ENCODE results near the gene CCDC167. TPM values are rescaled to one million over a fixed set of nuclear protein-coding genes. Genes with fewer than 3 reads are reported as not detected.
A peak's percentile ranks its signal among the peaks of the same experiment; 100 is the strongest.
"Not testable (repeated sequence)": the region's sequence is repeated elsewhere in the genome, so short reads cannot be mapped to it uniquely, and the experiment has no call there.

The CCDC167 gene
- total and polyA plus RNA-seq, 10 of the 15 experiments (the other 5 are each of a cell fraction or from before 2014, with no cell fraction given): 74.9 to 380 (median 137) TPM

- in situ Hi-C loops (cut with MboI); H3K9me3 ChIP-seq (replicated peaks; ENCODE audit: control insufficient read depth, insufficient read depth, low read length); H3K4me3 ChIP-seq; H3K4me1 ChIP-seq (ENCODE audit: control insufficient read depth, insufficient read depth, low read length); H3K9ac ChIP-seq (ENCODE audit: control insufficient read depth, insufficient read depth, low read length); H3K27ac ChIP-seq (ENCODE audit: control insufficient read depth, insufficient read depth); BruUV-seq (replicated peaks); H3K27me3 ChIP-seq (replicated peaks in 1 of 2; ENCODE audit: control insufficient read depth in 2 of 2, insufficient read depth in 2 of 2, low read length in 1 of 2); H4K20me1 ChIP-seq (ENCODE audit: control insufficient read depth, insufficient read depth); DNase-seq (ENCODE audit: low read depth, low spot score); H2AFZ ChIP-seq (ENCODE audit: control insufficient read depth, low read depth, low read length); RAD21 ChIA-PET (ENCODE audit: unreplicated experiment); FAIRE-seq; intact Hi-C loops (cut with micrococcal nuclease; ENCODE audit: unreplicated experiment); ATAC-seq: not testable (repeated sequence)
- peaks cover 26% of the 10 kb centered on the region for H3K79me2 ChIP-seq (ENCODE audit: control insufficient read depth, insufficient read depth, low read length)
- POLR2A ChIA-PET: interaction anchor here (0.7 to 1.4 kb wide), 2 partner anchors 8 to 10 kb away, joined by 3 read pairs; no protein-coding TSS in a partner anchor
- CTCF ChIA-PET: interaction anchor here (1.3 kb wide), 1 partner anchor 10 kb away, joined by 6 read pairs; the partner anchor contains the start of gene CMTR1
- peak overlapping the region; percentile 28; the same call in 1 of the 2 replicates for H3K4me2 ChIP-seq (ENCODE audit: control insufficient read depth, insufficient read depth)
- SMC1A ChIA-PET (ENCODE audit: uncharacterized antibody, unreplicated experiment): interaction anchor here (1.9 to 2.3 kb wide), 2 partner anchors 10 to 77 kb away, joined by 6 to 10 read pairs; partner anchors contain the start of gene CMTR1
- 70% methylated on average over 3 of the region's 5 CpGs for WGBS (ENCODE audit: insufficient coverage, insufficient replicate concordance, low lambda C conversion rate, missing lambda C conversion rate)
- H3K36me3 ChIP-seq (ENCODE audit: control insufficient read depth in 2 of 2, insufficient read depth in 2 of 2, low read length in 1 of 2): peaks cover 12 to 34% of the 10 kb centered on the region in 2 experiments
Observed at GRCh38 chr6:37443216-37443542, 56.5 kb downstream of the CCDC167 start.

DNA sequence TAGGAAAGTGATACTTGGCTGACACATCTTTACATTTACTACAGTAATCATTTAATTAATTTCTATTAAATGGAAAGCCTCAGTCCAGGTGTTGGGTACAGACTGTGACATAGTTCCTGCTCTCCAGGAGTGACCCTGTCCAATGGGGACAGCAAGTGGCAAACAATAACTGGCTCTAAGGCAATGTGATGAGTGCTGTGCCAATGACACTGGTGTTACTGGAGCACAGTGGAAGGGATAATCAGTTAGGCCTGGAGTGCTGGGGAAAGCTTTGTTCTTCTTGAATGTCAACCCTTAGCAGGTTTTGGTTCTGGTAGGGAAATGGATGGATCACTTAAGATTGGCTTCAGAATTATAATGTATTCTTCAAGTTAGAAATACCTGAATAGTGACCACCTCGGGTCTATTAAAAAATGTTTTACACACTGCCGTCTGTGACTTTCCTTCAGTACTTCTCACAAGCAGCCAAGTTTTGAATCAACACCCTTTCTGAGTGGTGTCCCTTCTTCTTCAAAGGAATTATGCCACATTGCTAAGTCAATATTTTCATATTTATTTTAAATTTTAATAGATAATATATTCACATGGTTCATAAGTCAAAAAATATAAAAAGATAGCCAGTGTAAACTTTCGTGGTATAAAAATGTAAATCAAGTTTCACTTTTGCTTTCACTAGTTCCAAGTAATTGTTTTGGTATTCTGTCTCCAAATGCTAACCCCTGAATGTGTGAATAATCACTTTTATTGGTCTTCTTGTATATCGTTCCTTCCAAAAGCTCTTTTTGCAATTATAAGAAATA is 57.1 kb downstream of the CCDC167 start:
- ChIA-PET POLR2A (interaction anchor here (0.7 kb wide), 1 partner anchor 9 kb away, joined by 3 read pairs; no protein-coding TSS in a partner anchor), CTCF (interaction anchor here (0.7 kb wide), 1 partner anchor 123 kb away, joined by 4 read pairs; no protein-coding TSS in a partner anchor), SMC1A (ENCODE audit: uncharacterized antibody, unreplicated experiment) (interaction anchor here (1.1 to 1.9 kb wide), 3 partner anchors 9 to 95 kb away, joined by 4 to 6 read pairs (median 6); partner anchors contain the start of gene CMTR1), RAD21 (ENCODE audit: unreplicated experiment) (interaction anchor here (0.7 kb wide), 1 partner anchor 75 kb away, joined by 3 read pairs; no protein-coding TSS in a partner anchor)
- no peak overlapping the region; the same call in 1 of the 2 replicates for H3K4me3 ChIP-seq
- no TSS peak for BruUV-seq (replicated peaks)
- no peaks in the 10 kb centered on the region for H4K20me1 ChIP-seq (ENCODE audit: control insufficient read depth, insufficient read depth)
- H2AFZ ChIP-seq (ENCODE audit: control insufficient read depth, low read depth, low read length): no peak overlapping the region
- intact Hi-C loops (cut with micrococcal nuclease; ENCODE audit: unreplicated experiment): no loop called here
- no peak for FAIRE-seq
- peaks cover 12 to 34% of the 10 kb centered on the region in 2 experiments for H3K36me3 ChIP-seq (ENCODE audit: control insufficient read depth in 2 of 2, insufficient read depth in 2 of 2, low read length in 1 of 2)
- WGBS (ENCODE audit: insufficient coverage, insufficient replicate concordance, low lambda C conversion rate, missing lambda C conversion rate): 0% methylated on average over 4 of the region's 4 CpGs
- in situ Hi-C loops (cut with MboI): no loop called here
- H3K4me2 ChIP-seq (ENCODE audit: control insufficient read depth, insufficient read depth): peak overlapping the region; percentile 28
- ATAC-seq: peak; percentile 61
- no peak overlapping the region for H3K9ac ChIP-seq (ENCODE audit: control insufficient read depth, insufficient read depth, low read length)
- no peak for DNase-seq (ENCODE audit: low read depth, low spot score)
- no peaks in the 10 kb centered on the region for H3K9me3 ChIP-seq (replicated peaks; ENCODE audit: control insufficient read depth, insufficient read depth, low read length)
- peak overlapping the region; percentile 24; the same call in 1 of the 2 replicates for H3K27ac ChIP-seq (ENCODE audit: control insufficient read depth, insufficient read depth)
- H3K27me3 ChIP-seq (replicated peaks in 1 of 2; ENCODE audit: control insufficient read depth in 2 of 2, insufficient read depth in 2 of 2, low read length in 1 of 2): no peaks in the 10 kb centered on the region
- peaks cover 26% of the 10 kb centered on the region for H3K79me2 ChIP-seq (ENCODE audit: control insufficient read depth, insufficient read depth, low read length)
- H3K4me1 ChIP-seq (ENCODE audit: control insufficient read depth, insufficient read depth, low read length): peaks cover 4% of the 10 kb centered on the region
- TF ChIP-seq ZNF207 (IDR thresholded peaks at IDR 0.05; ENCODE audit: borderline replicate concordance): no peak
- no peak for TF ChIP-seq ZNF24 (IDR thresholded peaks at IDR 0.05)
- no peak for TF ChIP-seq NFYB (IDR thresholded peaks at IDR 0.05; ENCODE audit: insufficient read depth, low read depth, low read length)
- TF ChIP-seq SMC3 (IDR thresholded peaks at IDR 0.05; ENCODE audit: borderline replicate concordance, low read length): no peak
- TF ChIP-seq, protein P1, sequence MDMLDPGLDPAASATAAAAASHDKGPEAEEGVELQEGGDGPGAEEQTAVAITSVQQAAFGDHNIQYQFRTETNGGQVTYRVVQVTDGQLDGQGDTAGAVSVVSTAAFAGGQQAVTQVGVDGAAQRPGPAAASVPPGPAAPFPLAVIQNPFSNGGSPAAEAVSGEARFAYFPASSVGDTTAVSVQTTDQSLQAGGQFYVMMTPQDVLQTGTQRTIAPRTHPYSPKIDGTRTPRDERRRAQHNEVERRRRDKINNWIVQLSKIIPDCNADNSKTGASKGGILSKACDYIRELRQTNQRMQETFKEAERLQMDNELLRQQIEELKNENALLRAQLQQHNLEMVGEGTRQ (IDR thresholded peaks at IDR 0.05; ENCODE audit: borderline replicate concordance, low read depth, low read length): no peak
- TF ChIP-seq ZNF622 (IDR thresholded peaks at IDR 0.05): no peak
- TF ChIP-seq SUZ12 (IDR thresholded peaks at IDR 0.05; ENCODE audit: unreplicated experiment): no peak
- no peak for TF ChIP-seq EZH2 (IDR thresholded peaks at IDR 0.05; ENCODE audit: borderline replicate concordance, control insufficient read depth, low read depth, low read length)
- TF ChIP-seq RFX5 (IDR thresholded peaks at IDR 0.05; ENCODE audit: low read depth, low read length): no peak
- no peak for TF ChIP-seq MYC (IDR thresholded peaks at IDR 0.05; ENCODE audit: insufficient read depth, insufficient read length, insufficient replicate concordance, low read length, severe bottlenecking)
- no peak for TF ChIP-seq HDAC2 (IDR thresholded peaks at IDR 0.05)
- TF ChIP-seq SREBF2 (IDR thresholded peaks at IDR 0.05; ENCODE audit: low read length): no peak
- TF ChIP-seq ZNF274 (IDR thresholded peaks at IDR 0.05; ENCODE audit: insufficient read depth, insufficient read length): no peak
- no peak for TF ChIP-seq CHD2 (IDR thresholded peaks at IDR 0.05; ENCODE audit: borderline replicate concordance, low read depth, low read length)
